KMS-11 (cell line): ENCODE results near the gene RUNX1.

Experiments used
- H2AFZ ChIP-seq: fragments of 200-600 bp; sonication (generic); 2 replicates; pipeline ENCODE4 v1.6.1; 2016; ENCODE audit warnings: antibody characterized with exemption, mixed run types, low read depth
- H3K27ac ChIP-seq: fragments of 200-600 bp; sonication (generic); 2 replicates; pipeline ENCODE4 v1.6.1; 2016; ENCODE audit warnings: mild to moderate bottlenecking, mixed run types
- H3K27me3 ChIP-seq: fragments of 200-600 bp; sonication (generic); 2 replicates; pipeline ENCODE4 v1.6.1; 2017; ENCODE audit warnings: mild to moderate bottlenecking, low read depth, mixed run types, moderate library complexity; ENCODE audit not compliant: insufficient read depth
- H3K36me3 ChIP-seq: fragments of 200-600 bp; sonication (generic); 2 replicates; pipeline ENCODE4 v1.6.1; 2017; ENCODE audit warnings: mild to moderate bottlenecking, mixed run types; ENCODE audit not compliant: insufficient read depth
- H3K4me1 ChIP-seq: fragments of 200-600 bp; sonication (generic); 2 replicates; pipeline ENCODE4 v1.6.1; 2016; ENCODE audit warnings: mild to moderate bottlenecking, low read depth, mixed run types; ENCODE audit not compliant: poor library complexity, severe bottlenecking
- H3K4me2 ChIP-seq: fragments of 200-600 bp; sonication (generic); 2 replicates; pipeline ENCODE4 v1.7.0; 2016; ENCODE audit warnings: mild to moderate bottlenecking, mixed run types
- H3K4me3 ChIP-seq: fragments of 200-600 bp; sonication (generic); IDR thresholded peaks from 2 replicates; pipeline ENCODE4 v1.6.1; 2017; ENCODE audit warnings: low read depth, low read length, mixed read lengths; ENCODE audit not compliant: insufficient read depth
- H3K79me2 ChIP-seq: fragments of 200-600 bp; sonication (generic); 2 replicates; pipeline ENCODE4 v1.6.1; 2016; ENCODE audit warnings: low read depth, mixed run types; ENCODE audit not compliant: insufficient read depth
- H3K9ac ChIP-seq: fragments of 200-600 bp; sonication (generic); 2 replicates; pipeline ENCODE4 v1.6.1; 2016; ENCODE audit warnings: mild to moderate bottlenecking, mixed run types
- H4K20me1 ChIP-seq: fragments of 200-600 bp; sonication (generic); 2 replicates; pipeline ENCODE4 v1.6.1; 2016; ENCODE audit warnings: mild to moderate bottlenecking, mixed run types; ENCODE audit not compliant: insufficient read depth
- CTCF ChIP-seq: fragments of 200-600 bp; sonication (generic); conservative IDR thresholded peaks from 2 replicates; pipeline ENCODE4 v1.6.1; 2017; ENCODE audit warnings: low read depth, mild to moderate bottlenecking, antibody characterized with exemption, low read length, moderate library complexity, mixed read lengths

RUNX1 gene

GRCh38 chr21:34802180-34802899 lies 246.8 kb downstream of the RUNX1 start:
- H3K36me3 ChIP-seq: no peaks in the 10 kb centered on the region
- H3K27ac ChIP-seq: no peak overlapping the region
- no peak overlapping the region for H3K4me3 ChIP-seq
- H3K79me2 ChIP-seq: no peaks in the 10 kb centered on the region
- no peak overlapping the region for H3K9ac ChIP-seq
- TF ChIP-seq CTCF: no peak
- H2AFZ ChIP-seq: no peak overlapping the region
- H3K27me3 ChIP-seq: no peaks in the 10 kb centered on the region
- H4K20me1 ChIP-seq: no peaks in the 10 kb centered on the region
- peaks cover 26% of the 10 kb centered on the region for H3K4me1 ChIP-seq
- H3K4me2 ChIP-seq: no peak overlapping the region

- peak; percentile 65; the same call in 1 of the 2 replicates for TF ChIP-seq CTCF
- H4K20me1 ChIP-seq: no peaks in the 10 kb centered on the region
- H3K27me3 ChIP-seq: no peaks in the 10 kb centered on the region
- no peak overlapping the region for H2AFZ ChIP-seq
- H3K9ac ChIP-seq: no peak overlapping the region
- no peaks in the 10 kb centered on the region for H3K79me2 ChIP-seq
- H3K27ac ChIP-seq: no peak overlapping the region
- no peak overlapping the region for H3K4me3 ChIP-seq
- peak overlapping the region; percentile 6; the same call in 1 of the 2 replicates for H3K4me2 ChIP-seq
- no peaks in the 10 kb centered on the region for H3K36me3 ChIP-seq
- peaks cover 26% of the 10 kb centered on the region for H3K4me1 ChIP-seq
Measured at GRCh38 chr21:34801519-34802132, 247.5 kb downstream of the RUNX1 start.

DNA sequence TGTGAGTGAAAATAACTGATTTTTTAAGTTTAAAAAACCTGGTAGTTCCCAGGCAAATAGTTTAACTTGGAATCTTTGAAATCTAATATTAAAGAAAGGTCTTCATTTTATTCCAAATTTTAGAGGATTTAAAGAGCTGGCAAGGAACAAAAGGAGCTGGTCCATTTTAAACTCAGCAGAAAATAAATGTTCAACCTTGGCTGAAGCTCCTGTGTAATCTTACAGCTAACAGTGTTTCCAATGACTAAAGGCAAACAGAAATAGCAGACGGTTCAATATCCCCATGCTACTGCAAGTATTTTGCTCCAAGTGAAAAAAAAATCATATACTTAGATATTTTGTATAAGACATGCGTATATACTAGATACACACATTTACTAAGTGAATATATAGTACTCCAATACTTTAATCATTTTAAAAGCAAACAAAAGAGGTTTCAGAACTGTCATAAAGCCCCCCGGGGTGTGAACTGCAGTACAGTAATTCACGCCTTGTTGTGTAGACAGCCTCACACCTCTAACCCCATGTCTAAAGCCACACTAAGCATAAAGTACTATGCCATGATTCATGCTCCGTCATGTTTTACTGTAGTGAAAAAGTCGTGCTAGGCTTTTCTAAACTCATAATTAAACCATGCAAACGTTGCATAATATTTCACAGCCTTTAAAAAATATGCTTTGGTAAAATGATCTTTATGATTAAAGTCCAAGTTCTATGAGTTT lies 248.1 kb downstream of the RUNX1 start:
- peak overlapping the region; percentile 6; the same call in 1 of the 2 replicates for H3K4me2 ChIP-seq
- no peak overlapping the region for H3K9ac ChIP-seq
- peaks cover 26% of the 10 kb centered on the region for H3K4me1 ChIP-seq
- H3K27ac ChIP-seq: no peak overlapping the region
- no peak overlapping the region for H3K4me3 ChIP-seq
- H3K36me3 ChIP-seq: no peaks in the 10 kb centered on the region
- H3K27me3 ChIP-seq: no peaks in the 10 kb centered on the region
- H2AFZ ChIP-seq: no peak overlapping the region
- TF ChIP-seq CTCF: no peak
- H3K79me2 ChIP-seq: no peaks in the 10 kb centered on the region
- no peaks in the 10 kb centered on the region for H4K20me1 ChIP-seq

DNA sequence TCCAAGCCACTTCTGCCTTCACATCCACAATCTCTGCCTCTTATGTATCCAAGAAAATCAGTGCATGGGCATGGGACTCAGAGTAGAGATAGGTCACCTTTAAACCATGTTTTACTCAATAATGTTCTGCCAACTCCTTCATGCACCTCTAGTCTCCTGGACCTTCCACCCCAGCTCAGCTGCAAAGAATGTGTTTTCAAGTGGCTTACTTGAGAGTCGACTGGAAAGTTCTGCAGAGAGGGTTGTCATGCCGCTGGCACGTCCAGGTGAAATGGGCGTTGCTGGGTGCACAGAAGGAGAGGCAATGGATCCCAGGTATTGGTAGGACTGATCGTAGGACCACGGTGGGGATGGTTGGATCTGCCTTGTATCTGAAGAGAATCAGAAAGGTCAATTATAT lies 250.0 kb downstream of the RUNX1 start:
- no peak for TF ChIP-seq CTCF
- Histone ChIP-seq H3K36me3 (no peaks in the 10 kb centered on the region), H3K27me3 (no peaks in the 10 kb centered on the region), H3K27ac (no peak overlapping the region), H3K4me1 (peaks cover 26% of the 10 kb centered on the region), H3K4me2 (no peak overlapping the region), H2AFZ (no peak overlapping the region), H3K9ac (no peak overlapping the region), H3K79me2 (no peaks in the 10 kb centered on the region), H4K20me1 (no peaks in the 10 kb centered on the region), H3K4me3 (no peak overlapping the region)
